SH-SY5Y (cell line): ENCODE measurements around the gene TGFA.

ENCODE experiments used
- GATA2 ChIP-seq: IDR thresholded peaks from 2 replicates; pipeline ENCODE4 v1.6.1; 2011; ENCODE audit warnings: mild to moderate bottlenecking, low read depth, low read length
- GATA3 ChIP-seq: IDR thresholded peaks from 2 replicates; pipeline ENCODE4 v1.6.1; 2011; ENCODE audit warnings: low read depth, mild to moderate bottlenecking, low read length, moderate library complexity

- TF ChIP-seq GATA3 (no peak), GATA2 (no peak)
Measured at GRCh38 chr2:70461981-70462876, 91.4 kb downstream of the TGFA start.
